Activated T-helper 1 cell treated with anti-CD3 and anti-CD28 coated beads, Interleukin-12 subunit alpha, Interleukin-12 subunit beta, Interleukin-2, Interleukin-4 antibody, amounts not matched to agents 30 ng/mL and 10 ng/mL and 1 ng/mL, durations not matched to agents 14 hours and 24 hours and 36 hours (primary cell): ENCODE data around the gene KREMEN2. TPM values are rescaled to one million over a fixed set of nuclear protein-coding genes. Genes with fewer than 3 reads are reported as not detected.

Experiments
- DNase-seq: peaks from one replicate; pipeline ENCODE4 v3.0.0; 2021; ENCODE audit warnings: low spot score
- H3K27ac Mint-ChIP-seq: one replicate; pipeline ENCODE4 v1.8.0; 2021; ENCODE audit warnings: mild to moderate bottlenecking, mixed read lengths
- H3K27me3 Mint-ChIP-seq: one replicate; pipeline ENCODE4 v1.8.0; 2022; ENCODE audit warnings: mild to moderate bottlenecking, moderate library complexity, mixed read lengths; ENCODE audit not compliant: insufficient read depth
- H3K36me3 Mint-ChIP-seq: one replicate; pipeline ENCODE4 v1.8.0; 2021; ENCODE audit warnings: low read depth, mixed read lengths
- H3K4me1 Mint-ChIP-seq: one replicate; pipeline ENCODE4 v1.8.0; 2021; ENCODE audit warnings: low read depth, mixed read lengths
- H3K4me3 Mint-ChIP-seq: one replicate; pipeline ENCODE4 v1.8.0; 2021; ENCODE audit warnings: mild to moderate bottlenecking, moderate library complexity, mixed read lengths
- H3K9me3 Mint-ChIP-seq: one replicate; pipeline ENCODE4 v1.8.0; 2021; ENCODE audit warnings: mixed read lengths
- intact Hi-C: fragments of 100-400 bp; cut with micrococcal nuclease; formaldehyde crosslinking; loops from one replicate; pipeline ENCODE4 v1.15.1; 2024
- total RNA-seq: library from RNA; stranded (reverse); gene quantifications from 2 replicates; pipeline ENCODE4 v1.2.3, GENCODE V29; 2022

KREMEN2 gene
- total RNA-seq, 1 donor from 2014 or later, result 0.18 TPM

- H3K27me3 Mint-ChIP-seq, result peaks cover 25% of the 10 kb centered on the region
- peaks cover 5% of the 10 kb centered on the region for H3K4me1 Mint-ChIP-seq
- peak overlapping the region; percentile 15 for H3K4me3 Mint-ChIP-seq
- H3K27ac Mint-ChIP-seq, result no peak overlapping the region
- no peaks in the 10 kb centered on the region for H3K36me3 Mint-ChIP-seq
- no peak for DNase-seq
- intact Hi-C loops, result no loop called here
- H3K9me3 Mint-ChIP-seq, result no peaks in the 10 kb centered on the region
Measured at GRCh38 chr16:2962334-2963073, 1.6 kb upstream of the KREMEN2 start.

- H3K4me1 Mint-ChIP-seq, result peaks cover 7% of the 10 kb centered on the region
- no peaks in the 10 kb centered on the region for H3K36me3 Mint-ChIP-seq
- no peak for DNase-seq
- intact Hi-C loops, result no loop called here
- H3K9me3 Mint-ChIP-seq, result no peaks in the 10 kb centered on the region
- H3K27me3 Mint-ChIP-seq, result peaks cover 27% of the 10 kb centered on the region
- H3K27ac Mint-ChIP-seq, result no peak overlapping the region
- H3K4me3 Mint-ChIP-seq, result peak overlapping the region; percentile 68
Measured at GRCh38 chr16:2963074-2963722, 877 bp upstream of the KREMEN2 start.

GRCh38 chr16:2964475-2965336 lies 631 bp downstream of the KREMEN2 start:
- H3K36me3 Mint-ChIP-seq, result no peaks in the 10 kb centered on the region
- H3K27me3 Mint-ChIP-seq, result peaks cover 32% of the 10 kb centered on the region
- H3K4me3 Mint-ChIP-seq, result peak overlapping the region; percentile 69
- intact Hi-C loops, result loop anchor here (1.0 to 5.0 kb wide), 3 partner anchors 38 to 60 kb away; partner anchors contain the start of gene FLYWCH1
- H3K27ac Mint-ChIP-seq, result no peak overlapping the region
- no peaks in the 10 kb centered on the region for H3K9me3 Mint-ChIP-seq
- peak; percentile 64 for DNase-seq
- H3K4me1 Mint-ChIP-seq, result peaks cover 13% of the 10 kb centered on the region

GRCh38 chr16:2966043-2966807 lies 2.1 kb downstream of the KREMEN2 start:
- H3K27ac Mint-ChIP-seq, result no peak overlapping the region
- DNase-seq, result no peak
- H3K4me3 Mint-ChIP-seq, result no peak overlapping the region
- intact Hi-C loops, result loop anchor here (5.0 kb wide), 1 partner anchor 36 kb away; no protein-coding TSS in a partner anchor
- H3K9me3 Mint-ChIP-seq, result no peaks in the 10 kb centered on the region
- no peaks in the 10 kb centered on the region for H3K36me3 Mint-ChIP-seq
- H3K4me1 Mint-ChIP-seq, result peaks cover 21% of the 10 kb centered on the region
- H3K27me3 Mint-ChIP-seq, result peaks cover 31% of the 10 kb centered on the region

- intact Hi-C loops, result loop anchor here (5.0 kb wide), 1 partner anchor 36 kb away; no protein-coding TSS in a partner anchor
- Mint-ChIP-seq H3K27ac (no peak overlapping the region), H3K4me1 (peaks cover 22% of the 10 kb centered on the region), H3K9me3 (no peaks in the 10 kb centered on the region), H3K27me3 (peaks cover 28% of the 10 kb centered on the region), H3K36me3 (peaks cover under 1% of the 10 kb centered on the region), H3K4me3 (no peak overlapping the region)
- DNase-seq, result no peak
Measured at GRCh38 chr16:2966808-2967191, 2.7 kb downstream of the KREMEN2 start.

GRCh38 chr16:2967211-2967631 lies 3.1 kb downstream of the KREMEN2 start:
- peaks cover 4% of the 10 kb centered on the region for H3K36me3 Mint-ChIP-seq
- no peak for DNase-seq
- no peak overlapping the region for H3K4me3 Mint-ChIP-seq
- no peaks in the 10 kb centered on the region for H3K9me3 Mint-ChIP-seq
- intact Hi-C loops, result loop anchor here (5.0 kb wide), 1 partner anchor 35 kb away; no protein-coding TSS in a partner anchor
- peaks cover 24% of the 10 kb centered on the region for H3K27me3 Mint-ChIP-seq
- peaks cover 22% of the 10 kb centered on the region for H3K4me1 Mint-ChIP-seq
- H3K27ac Mint-ChIP-seq, result no peak overlapping the region

- peak overlapping the region; percentile 77 for H3K4me3 Mint-ChIP-seq
- no peaks in the 10 kb centered on the region for H3K9me3 Mint-ChIP-seq
- H3K27me3 Mint-ChIP-seq, result peaks cover 24% of the 10 kb centered on the region
- DNase-seq, result no peak
- H3K36me3 Mint-ChIP-seq, result peaks cover 7% of the 10 kb centered on the region
- intact Hi-C loops, result loop anchor here (2.0 to 5.0 kb wide), 5 partner anchors 15 to 975 kb away; partner anchors contain the start of genes FLYWCH2 and HCFC1R1
- peaks cover 22% of the 10 kb centered on the region for H3K4me1 Mint-ChIP-seq
- H3K27ac Mint-ChIP-seq, result no peak overlapping the region
Measured at GRCh38 chr16:2967721-2968161, 3.7 kb downstream of the KREMEN2 start.

- Mint-ChIP-seq H3K27ac (peak overlapping the region; percentile 52), H3K36me3 (peaks cover 8% of the 10 kb centered on the region), H3K27me3 (peaks cover 22% of the 10 kb centered on the region), H3K4me3 (peak overlapping the region; percentile 77), H3K4me1 (peaks cover 22% of the 10 kb centered on the region), H3K9me3 (no peaks in the 10 kb centered on the region)
- no peak for DNase-seq
- intact Hi-C loops, result loop anchor here (2.0 to 5.0 kb wide), 5 partner anchors 14 to 976 kb away; partner anchors contain the start of genes FLYWCH2 and HCFC1R1
Measured at GRCh38 chr16:2968368-2968737, 4.3 kb downstream of the KREMEN2 start.

GRCh38 chr16:2968738-2969544 lies 4.9 kb downstream of the KREMEN2 start, which contains the start of gene PAQR4:
PAQR4 (plus strand) TSS chr16:2969348; CDS start chr16:2969675, 327 bp downstream.
- DNase-seq, result peak; percentile 85
- H3K36me3 Mint-ChIP-seq, result peaks cover 8% of the 10 kb centered on the region
- intact Hi-C loops, result loop anchor here (2.0 to 5.0 kb wide), 5 partner anchors 14 to 976 kb away; partner anchors contain the start of genes FLYWCH2 and HCFC1R1
- peak within 1 kb of the TSS; percentile 78 for H3K4me3 Mint-ChIP-seq
- peaks cover 22% of the 10 kb centered on the region for H3K4me1 Mint-ChIP-seq
- H3K9me3 Mint-ChIP-seq, result no peaks in the 10 kb centered on the region
- H3K27me3 Mint-ChIP-seq, result peaks cover 17% of the 10 kb centered on the region
- peak within 1 kb of the TSS; percentile 52 for H3K27ac Mint-ChIP-seq

- H3K9me3 Mint-ChIP-seq, result no peaks in the 10 kb centered on the region
- H3K27me3 Mint-ChIP-seq, result peaks cover 13% of the 10 kb centered on the region
- peak; percentile 79 for DNase-seq
- intact Hi-C loops, result loop anchor here (2.0 to 5.0 kb wide), 5 partner anchors 13 to 977 kb away; partner anchors contain the start of genes FLYWCH2 and HCFC1R1
- H3K27ac Mint-ChIP-seq, result no peak overlapping the region
- peaks cover 22% of the 10 kb centered on the region for H3K4me1 Mint-ChIP-seq
- peak overlapping the region; percentile 78 for H3K4me3 Mint-ChIP-seq
- H3K36me3 Mint-ChIP-seq, result peaks cover 11% of the 10 kb centered on the region
Measured at GRCh38 chr16:2969545-2970521, 5.8 kb downstream of the KREMEN2 start.
